Caki2 (cell line): Measurements from ENCODE around the gene ERCC3. TPM values are rescaled to one million over a fixed set of nuclear protein-coding genes. Genes with fewer than 3 reads are reported as not detected.
"Not testable (repeated sequence)": the region's sequence is repeated elsewhere in the genome, so short reads cannot be mapped to it uniquely, and the experiment has no call there.

Source experiments
- DNase-seq: peaks from one replicate; pipeline ENCODE4 v3.0.0-alpha.2; 2015; ENCODE audit warnings: low read depth
- in situ Hi-C: cut with HindIII; loops from 2 replicates; pipeline ENCODE4 v1.10.0; 2016; ENCODE audit warnings: low sequenced_read_pairs, low pct_unique_long_range_greater_than_20kb, mixed read lengths
- total RNA-seq: library from RNA; depleted of rRNA; stranded (reverse); fragments of >200 nt; shearing (Covaris generic); gene quantifications from 2 replicates; pipeline ENCODE4 v1.2.3, GENCODE V29; 2014; ENCODE audit warnings: low replicate concordance; rRNA removed

ERCC3 gene
- total RNA-seq, 1 experiment from 2014 or later: 49.6 TPM

DNA sequence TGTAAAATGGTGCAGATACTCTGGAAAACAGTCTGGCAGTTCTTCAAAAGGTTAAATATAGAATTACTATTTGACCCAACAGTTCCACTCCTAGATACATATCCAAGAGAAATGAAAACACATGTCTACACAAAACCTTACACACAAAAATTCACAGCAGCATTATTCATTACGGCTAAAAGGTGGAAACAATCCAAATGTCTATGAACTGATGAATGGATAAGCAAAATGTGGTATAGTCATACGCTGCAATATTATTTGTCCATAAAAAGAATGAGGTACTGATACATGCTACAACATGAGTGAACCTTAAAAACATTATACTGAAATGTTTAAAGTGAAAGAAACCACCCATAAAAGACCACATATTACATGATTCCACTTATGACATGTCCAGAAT lies 77.8 kb downstream of the ERCC3 start:
- in situ Hi-C loops: no loop called here
- DNase-seq: no peak

DNA sequence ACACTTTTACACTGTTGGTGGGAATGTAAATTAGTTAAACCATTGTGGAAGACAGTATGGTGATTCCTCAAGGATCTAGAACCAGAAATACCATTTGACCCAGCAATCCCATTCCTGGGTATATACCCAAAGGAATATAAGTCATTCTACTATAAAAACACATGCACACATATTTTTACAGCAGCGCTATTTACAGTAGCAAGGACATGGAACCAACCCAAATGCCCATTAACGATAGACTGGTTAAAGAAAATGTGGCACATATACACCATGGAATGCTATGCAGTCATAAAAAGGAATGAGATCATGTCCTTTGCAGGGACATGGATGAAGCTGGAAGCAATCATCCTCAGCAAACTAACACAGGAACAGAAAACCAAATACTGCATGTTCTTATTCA lies 79.7 kb downstream of the ERCC3 start:
- DNase-seq, in situ Hi-C loops: not testable (repeated sequence)

DNA sequence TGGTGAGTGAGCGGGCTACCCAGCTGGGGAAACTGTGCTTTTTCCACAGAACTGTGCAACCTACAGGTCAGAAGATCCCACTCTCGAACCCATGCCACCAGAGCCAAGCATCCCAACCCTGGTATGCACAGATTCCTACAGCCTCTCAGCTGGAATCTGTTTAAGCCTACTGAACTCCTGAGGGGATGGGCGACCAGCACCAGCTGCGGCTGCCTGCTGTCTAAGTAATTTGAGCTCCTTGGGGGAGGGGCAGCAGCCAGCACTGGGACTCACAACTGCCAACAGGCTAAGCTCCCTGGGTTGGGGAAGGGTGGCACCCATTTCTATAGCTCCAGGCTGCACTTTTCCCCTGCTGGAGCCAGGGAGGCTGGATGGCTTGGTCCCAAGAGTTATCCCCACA lies 85.6 kb downstream of the ERCC3 start:
- in situ Hi-C loops: no loop called here
- DNase-seq: no peak

Other genes starting within 250 kb of the ERCC3 start
- gene BIN1, start 187.0 kb downstream of the ERCC3 start, total RNA-seq: 89.3 and 101 TPM in 2 replicates
- 2.9 and 3.0 TPM in 2 replicates for gene CYP27C1, start 73.8 kb downstream of the ERCC3 start, total RNA-seq
- gene MAP3K2, start 93.8 kb upstream of the ERCC3 start, total RNA-seq: 15.7 and 23.6 TPM in 2 replicates
- gene PROC, start 124.3 kb upstream of the ERCC3 start, total RNA-seq: 0.44 and 1.7 TPM in 2 replicates
- gene IWS1, start 232.3 kb upstream of the ERCC3 start, total RNA-seq: 11.0 and 34.9 TPM in 2 replicates
- not detected in 2 replicates for gene MYO7B, start 241.5 kb upstream of the ERCC3 start, total RNA-seq